ENCODE results near the gene PSAT1. TPM values are rescaled to one million over a fixed set of nuclear protein-coding genes. Genes with fewer than 3 reads are reported as not detected.

PSAT1 gene
- total and polyA plus RNA-seq, 2 of the 8 experiments (the other 6 are each of a cell fraction or from before 2014, with no cell fraction given), result 204 to 341 TPM

GRCh38 chr9:78354989-78355388 is 58.1 kb downstream of the PSAT1 start:
- Histone ChIP-seq H2AFZ (ENCODE audit: low read length) (no peak overlapping the region), H4K20me1 (replicated peaks in 1 of 2; ENCODE audit: control insufficient read depth in 1 of 2, insufficient read depth in 2 of 2, low read length in 2 of 2) (no peaks in the 10 kb centered on the region), H2AK5ac (ENCODE audit: low read depth, low read length) (no peak overlapping the region), H3K4me3 (ENCODE audit: extremely low read depth in 1 of 4, insufficient read depth in 2 of 4, low read depth in 3 of 4, low read length in 4 of 4) (no peak overlapping the region), H3K4me1 (replicated peaks in 1 of 4; ENCODE audit: control insufficient read depth in 3 of 4, insufficient read depth in 4 of 4, low read length in 3 of 4) (no peaks in the 10 kb centered on the region), H3K79me2 (ENCODE audit: control insufficient read depth in 1 of 2, insufficient read depth in 2 of 2, low read length in 2 of 2) (no peaks in the 10 kb centered on the region), H3K23me2 (ENCODE audit: low read depth, low read length) (no peaks in the 10 kb centered on the region), H3K9me3 (ENCODE audit: insufficient read depth in 2 of 2, low read depth in 1 of 2, low read length in 1 of 2) (no peaks in the 10 kb centered on the region), H3K23ac (ENCODE audit: insufficient read length) (no peak overlapping the region), H2BK20ac (ENCODE audit: low read length) (no peak overlapping the region), H2BK15ac (ENCODE audit: low read length) (no peak overlapping the region), H3K9ac (replicated peaks in 1 of 4; ENCODE audit: extremely low read depth in 1 of 4, low read depth in 3 of 4, low read length in 3 of 4) (no peak overlapping the region), H3K4me2 (ENCODE audit: insufficient read depth in 1 of 2, low read depth in 2 of 2, low read length in 2 of 2) (no peak overlapping the region), H3K36me3 (ENCODE audit: control insufficient read depth in 2 of 4, insufficient read depth in 4 of 4, low read length in 3 of 4) (no peaks in the 10 kb centered on the region), H4K91ac (replicated peaks; ENCODE audit: insufficient read length, low read length) (no peak overlapping the region), H3K56ac (replicated peaks; ENCODE audit: insufficient read length, low read depth, low read length) (no peak overlapping the region), H3K27ac (ENCODE audit: low read depth, low read length) (no peak overlapping the region), H2BK12ac (ENCODE audit: low read depth, low read length) (no peak overlapping the region), H3K14ac (ENCODE audit: insufficient read length) (no peak overlapping the region), H2BK120ac (replicated peaks; ENCODE audit: low read depth, low read length) (no peak overlapping the region), H3K79me1 (ENCODE audit: low read depth, low read length) (no peaks in the 10 kb centered on the region), H3K18ac (ENCODE audit: extremely low read depth, low read length) (no peak overlapping the region), H3K4ac (replicated peaks; ENCODE audit: insufficient read length, low read depth, low read length) (no peak overlapping the region), H2BK5ac (ENCODE audit: low read depth, low read length) (no peak overlapping the region), H4K5ac (ENCODE audit: insufficient read length, low read depth, low read length) (no peak overlapping the region), H3K27me3 (replicated peaks in 1 of 4; ENCODE audit: control insufficient read depth in 3 of 4, extremely low read depth in 1 of 4, insufficient read depth in 3 of 4, low read length in 3 of 4) (no peaks in the 10 kb centered on the region), H4K8ac (ENCODE audit: extremely low read depth, insufficient read depth, low read length) (no peak overlapping the region)
- DNase-seq (ENCODE audit: low read depth in 1 of 2, low spot score in 2 of 2), result no peak
- no peak for FAIRE-seq
- WGBS, 2 experiments (ENCODE audit: extremely low coverage in 1 of 2, insufficient coverage in 1 of 2, insufficient read length in 1 of 2, insufficient replicate concordance in 2 of 2, low coverage in 1 of 2, low lambda C conversion rate in 2 of 2, missing lambda C conversion rate in 1 of 2), result 89% methylated on average over 3 of the region's 3 CpGs; no CpG with 5 or more reads in 1 of the 2 experiments
- POLR2A ChIA-PET (ENCODE audit: partially characterized antibody), result no interaction called here
- CTCF ChIA-PET (ENCODE audit: partially characterized antibody), result interaction anchor here (1.1 to 1.4 kb wide), 2 partner anchors 10 to 14 kb away, joined by 3 read pairs; no protein-coding TSS in a partner anchor
- TF ChIP-seq JUN (IDR thresholded peaks at IDR 0.05; ENCODE audit: low read depth, low read length), result no peak
- no peak for TF ChIP-seq MAFK (IDR thresholded peaks at IDR 0.05; ENCODE audit: low read depth, low read length)
- TF ChIP-seq SIN3A (conservative IDR thresholded peaks at IDR 0.05 in 1 of 2, IDR thresholded peaks at IDR 0.05 in 1 of 2; ENCODE audit: low read depth in 1 of 2, low read length in 2 of 2), result no peak
- no peak for TF ChIP-seq CBX5 (IDR thresholded peaks at IDR 0.05; ENCODE audit: low read depth, low read length)
- no peak for TF ChIP-seq SIRT6 (IDR thresholded peaks at IDR 0.05; ENCODE audit: low read length)
- no peak for TF ChIP-seq TBP (IDR thresholded peaks at IDR 0.05; ENCODE audit: low read depth, low read length)
- TF ChIP-seq PHF8 (conservative IDR thresholded peaks at IDR 0.05; ENCODE audit: low read depth, low read length), result no peak
- no peak for TF ChIP-seq TCF12 (IDR thresholded peaks at IDR 0.05; ENCODE audit: low read depth, low read length)
- TF ChIP-seq TAF1 (IDR thresholded peaks at IDR 0.05; ENCODE audit: low read depth, low read length), result no peak
- TF ChIP-seq NRF1 (IDR thresholded peaks at IDR 0.05; ENCODE audit: low read depth, low read length), result no peak
- TF ChIP-seq, protein P1, sequence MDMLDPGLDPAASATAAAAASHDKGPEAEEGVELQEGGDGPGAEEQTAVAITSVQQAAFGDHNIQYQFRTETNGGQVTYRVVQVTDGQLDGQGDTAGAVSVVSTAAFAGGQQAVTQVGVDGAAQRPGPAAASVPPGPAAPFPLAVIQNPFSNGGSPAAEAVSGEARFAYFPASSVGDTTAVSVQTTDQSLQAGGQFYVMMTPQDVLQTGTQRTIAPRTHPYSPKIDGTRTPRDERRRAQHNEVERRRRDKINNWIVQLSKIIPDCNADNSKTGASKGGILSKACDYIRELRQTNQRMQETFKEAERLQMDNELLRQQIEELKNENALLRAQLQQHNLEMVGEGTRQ (IDR thresholded peaks at IDR 0.05; ENCODE audit: low read length), result no peak
- no peak for TF ChIP-seq RBBP5 (IDR thresholded peaks at IDR 0.05; ENCODE audit: borderline replicate concordance, low read depth, low read length)
- no peak for TF ChIP-seq KDM4A (IDR thresholded peaks at IDR 0.05; ENCODE audit: low read depth, low read length, severe bottlenecking)
- no peak for TF ChIP-seq EGR1 (IDR thresholded peaks at IDR 0.05; ENCODE audit: borderline replicate concordance, low read depth, low read length)
- TF ChIP-seq POLR2A (IDR thresholded peaks at IDR 0.05; ENCODE audit: control extremely low read depth in 1 of 2, low read depth in 2 of 2, low read length in 2 of 2), result no peak

Data from H1 (cell line).